GM18873 (cell line): ENCODE data around the gene AMPD3.

Source experiments
- ATAC-seq: cut with Tn5 transposase; IDR thresholded peaks from one replicate; pipeline ENCODE4 v1.9.1; 2021; ENCODE audit warnings: mild to moderate bottlenecking, moderate library complexity, moderate number of reproducible peaks; ENCODE audit not compliant: unreplicated experiment, low FRiP score

Gene AMPD3

GRCh38 chr11:10500757-10501684 is 46.0 kb downstream of the AMPD3 start:
- ATAC-seq: no peak

GRCh38 chr11:10502065-10502680 is 47.1 kb downstream of the AMPD3 start:
- no peak for ATAC-seq

- ATAC-seq: no peak
Observed at GRCh38 chr11:10502770-10503169, 47.7 kb downstream of the AMPD3 start.

GRCh38 chr11:10503221-10503620 is 48.2 kb downstream of the AMPD3 start:
- no peak for ATAC-seq

- ATAC-seq: no peak
Observed at GRCh38 chr11:10503777-10504480, 48.9 kb downstream of the AMPD3 start.

GRCh38 chr11:10504490-10504889 is 49.4 kb downstream of the AMPD3 start:
- no peak for ATAC-seq

- no peak for ATAC-seq
Observed at GRCh38 chr11:10505278-10506007, 50.4 kb downstream of the AMPD3 start.

- ATAC-seq: no peak
Observed at GRCh38 chr11:10506008-10506370, 50.9 kb downstream of the AMPD3 start.

- ATAC-seq: no peak
Observed at GRCh38 chr11:10511181-10511621, 56.1 kb downstream of the AMPD3 start.

- no peak for ATAC-seq
Observed at GRCh38 chr11:10514202-10514601, 59.1 kb downstream of the AMPD3 start.

GRCh38 chr11:10514709-10515108 is 59.6 kb downstream of the AMPD3 start:
- no peak for ATAC-seq

GRCh38 chr11:10515418-10515817 is 60.4 kb downstream of the AMPD3 start:
- ATAC-seq: no peak

- ATAC-seq: no peak
Observed at GRCh38 chr11:10518123-10518522, 63.1 kb downstream of the AMPD3 start.

GRCh38 chr11:10518891-10519290 is 63.8 kb downstream of the AMPD3 start:
- no peak for ATAC-seq

- no peak for ATAC-seq
Observed at GRCh38 chr11:10519630-10520029, 64.6 kb downstream of the AMPD3 start.

GRCh38 chr11:10520562-10520961 is 65.5 kb downstream of the AMPD3 start:
- no peak for ATAC-seq

GRCh38 chr11:10522276-10522675 is 67.2 kb downstream of the AMPD3 start:
- ATAC-seq: no peak

- no peak for ATAC-seq
Observed at GRCh38 chr11:10522921-10523320, 67.9 kb downstream of the AMPD3 start.

- no peak for ATAC-seq
Observed at GRCh38 chr11:10524471-10524870, 69.4 kb downstream of the AMPD3 start.
